UCSD-AML1 (cell line): ENCODE data around the gene MT1E.
"Not testable (repeated sequence)": the region's sequence is repeated elsewhere in the genome, so short reads cannot be mapped to it uniquely, and the experiment has no call there.

ENCODE experiments used
- DNase-seq: peaks from one replicate; lab custom pipeline; 2025; ENCODE audit not compliant: unreplicated experiment; lab: John Stamatoyannopoulos, UW

The MT1E gene

DNA sequence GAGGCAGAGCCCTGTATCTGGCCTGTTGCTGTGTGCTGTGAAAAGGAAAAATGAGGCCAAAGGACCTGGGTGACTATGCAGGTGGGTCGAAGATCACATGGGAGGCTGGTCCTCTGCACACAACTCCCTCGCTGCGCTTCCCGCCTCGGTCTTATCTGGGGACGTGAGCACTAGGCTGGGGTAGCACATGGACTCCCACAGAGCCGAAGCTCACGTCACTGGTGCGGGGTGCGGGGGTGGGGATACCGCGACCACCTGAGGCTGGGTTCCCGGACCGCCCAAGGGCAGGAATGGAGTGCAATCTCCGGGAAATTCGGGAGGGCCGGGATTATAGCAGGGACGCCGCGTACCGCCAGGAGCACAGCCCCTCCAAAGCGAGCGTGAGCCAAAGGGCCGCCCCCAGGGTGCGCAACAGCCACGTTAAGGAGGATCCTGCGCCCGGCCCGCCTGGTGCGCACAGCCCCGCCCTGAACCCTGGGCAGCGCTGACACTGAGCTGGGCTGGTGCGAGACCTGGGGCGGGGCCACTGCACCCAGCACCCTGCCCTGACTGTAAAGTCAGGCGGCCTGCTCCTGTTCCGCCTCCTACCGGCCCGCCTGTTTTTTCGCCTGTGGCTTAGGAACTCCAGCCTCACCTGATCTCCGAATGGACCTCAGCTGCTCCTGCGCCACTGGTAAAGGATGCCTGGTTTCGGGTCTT lies 17.6 kb downstream of the MT1E start:
- no peak for DNase-seq

- no peak for DNase-seq
Measured at GRCh38 chr16:56643833-56644232, 18.3 kb downstream of the MT1E start.

DNA sequence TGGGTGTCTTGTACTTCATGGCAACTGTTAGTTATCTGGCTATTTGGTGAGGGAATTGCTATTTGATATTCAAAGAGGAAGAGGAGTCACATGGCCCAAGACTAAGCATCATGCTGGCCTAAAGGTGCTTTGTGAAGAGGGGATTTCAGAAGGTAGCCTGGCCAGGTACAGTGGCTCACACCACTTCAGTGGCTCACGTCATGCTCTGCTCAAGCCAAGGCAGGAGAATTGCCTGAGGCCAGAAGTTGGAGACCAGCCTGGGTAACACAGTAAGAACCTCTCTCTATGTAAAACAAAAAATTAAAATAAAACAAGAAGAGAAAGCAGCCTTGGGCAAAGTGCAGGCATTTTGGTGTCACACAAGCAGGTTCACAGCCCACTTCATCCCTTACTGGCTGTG lies 19.7 kb downstream of the MT1E start:
- no peak for DNase-seq

GRCh38 chr16:56645838-56646237 lies 20.3 kb downstream of the MT1E start:
- DNase-seq, result no peak

GRCh38 chr16:56647641-56648431 lies 22.3 kb downstream of the MT1E start:
- DNase-seq, result no peak

- DNase-seq, result no peak
Measured at GRCh38 chr16:56649271-56649670, 23.7 kb downstream of the MT1E start.

- DNase-seq, result no peak
Measured at GRCh38 chr16:56649820-56650219, 24.2 kb downstream of the MT1E start.

- DNase-seq, result no peak
Measured at GRCh38 chr16:56651586-56651985, 26.0 kb downstream of the MT1E start, which contains the start of gene MT1B. Gene MT1B, plus strand, starts transcription at chr16:56651886. Its CDS starts 68 bp downstream, at chr16:56651954.

DNA sequence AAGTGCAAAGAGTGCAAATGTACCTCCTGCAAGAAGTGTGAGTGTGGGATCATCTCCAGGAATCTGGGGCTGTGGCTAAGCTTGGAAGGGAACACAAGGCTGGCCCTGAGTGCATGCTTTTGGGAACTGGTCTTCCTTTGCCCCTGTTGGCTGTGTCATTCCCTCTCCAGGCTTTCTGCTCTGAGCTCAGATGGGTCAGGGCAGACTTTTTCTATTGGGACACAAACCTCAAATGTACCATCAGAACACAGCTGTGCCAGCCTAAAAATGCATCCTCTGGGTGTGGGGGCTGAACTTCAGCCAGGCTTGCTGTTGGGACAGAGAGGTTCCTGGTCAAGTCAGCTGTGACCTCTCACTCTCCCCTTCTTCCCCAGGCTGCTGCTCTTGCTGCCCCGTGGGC lies 27.0 kb downstream of the MT1E start:
- no peak for DNase-seq

- DNase-seq, result no peak
Measured at GRCh38 chr16:56653218-56653617, 27.6 kb downstream of the MT1E start.

DNA sequence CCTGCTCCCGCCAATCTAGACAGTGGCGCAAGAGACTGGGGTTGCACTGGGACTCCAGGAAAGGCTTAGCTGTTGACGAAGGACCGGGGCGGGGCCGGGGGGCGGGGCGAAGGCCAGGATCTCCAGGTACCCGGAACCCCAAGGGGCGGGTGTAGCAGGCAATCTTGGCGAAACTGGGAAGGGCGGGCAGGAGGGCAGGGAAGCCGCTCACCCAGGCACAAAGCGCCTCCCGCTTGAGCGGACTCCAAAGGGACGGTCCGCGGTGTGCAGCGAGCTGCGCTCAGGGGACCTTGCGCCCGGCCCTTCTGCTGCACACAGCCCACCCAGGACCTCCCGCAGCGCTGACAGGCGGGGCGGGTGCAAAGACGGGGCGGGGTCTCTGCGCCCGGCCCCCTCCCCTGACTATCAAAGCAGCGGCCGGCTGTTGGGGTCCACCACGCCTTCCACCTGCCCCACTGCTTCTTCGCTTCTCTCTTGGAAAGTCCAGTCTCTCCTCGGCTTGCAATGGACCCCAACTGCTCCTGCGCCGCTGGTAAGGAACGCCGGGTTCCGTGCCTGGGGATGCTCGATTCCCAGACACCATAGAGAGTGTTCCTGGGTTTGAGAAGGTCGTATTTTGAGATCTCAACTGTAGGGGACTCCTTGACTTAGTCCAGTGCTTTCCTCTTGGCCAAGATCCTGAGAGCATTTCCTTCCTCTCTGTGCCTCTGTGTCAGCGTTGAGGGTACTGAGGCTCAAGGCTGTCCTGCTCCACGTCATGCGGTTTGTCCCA lies 32.2 kb downstream of the MT1E start, which contains the start of gene MT1F:
Gene MT1F (plus strand): TSS at position 405 of the 772 bp plus-strand sequence. CDS start 100 bp downstream, at position 505.
- DNase-seq, result peak; percentile 71

DNA sequence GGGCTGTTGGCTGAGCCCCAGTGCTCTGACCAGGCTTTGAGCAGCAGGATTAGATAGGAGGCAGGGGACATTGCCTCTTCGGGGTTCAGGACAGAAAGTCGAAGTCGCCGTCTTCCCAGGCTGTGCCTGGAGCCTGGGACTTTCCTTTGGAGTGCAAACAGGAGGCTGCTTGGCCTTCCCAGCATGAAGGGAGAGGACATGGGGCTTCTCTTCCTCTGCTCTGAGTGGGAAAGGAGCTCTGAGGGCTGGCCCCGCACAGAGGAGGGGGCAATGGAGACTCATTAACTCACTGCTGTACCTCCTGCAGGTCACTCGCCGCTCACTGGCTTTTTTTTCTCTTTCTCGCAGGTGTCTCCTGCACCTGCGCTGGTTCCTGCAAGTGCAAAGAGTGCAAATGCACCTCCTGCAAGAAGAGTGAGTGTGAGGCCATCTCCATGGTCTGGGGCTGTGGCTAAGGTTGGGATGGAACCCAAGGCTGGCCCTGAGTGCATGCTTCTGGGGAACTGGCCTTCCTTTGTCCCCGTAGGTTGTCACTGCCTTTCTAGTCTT lies 32.8 kb downstream of the MT1E start:
- no peak for DNase-seq

DNA sequence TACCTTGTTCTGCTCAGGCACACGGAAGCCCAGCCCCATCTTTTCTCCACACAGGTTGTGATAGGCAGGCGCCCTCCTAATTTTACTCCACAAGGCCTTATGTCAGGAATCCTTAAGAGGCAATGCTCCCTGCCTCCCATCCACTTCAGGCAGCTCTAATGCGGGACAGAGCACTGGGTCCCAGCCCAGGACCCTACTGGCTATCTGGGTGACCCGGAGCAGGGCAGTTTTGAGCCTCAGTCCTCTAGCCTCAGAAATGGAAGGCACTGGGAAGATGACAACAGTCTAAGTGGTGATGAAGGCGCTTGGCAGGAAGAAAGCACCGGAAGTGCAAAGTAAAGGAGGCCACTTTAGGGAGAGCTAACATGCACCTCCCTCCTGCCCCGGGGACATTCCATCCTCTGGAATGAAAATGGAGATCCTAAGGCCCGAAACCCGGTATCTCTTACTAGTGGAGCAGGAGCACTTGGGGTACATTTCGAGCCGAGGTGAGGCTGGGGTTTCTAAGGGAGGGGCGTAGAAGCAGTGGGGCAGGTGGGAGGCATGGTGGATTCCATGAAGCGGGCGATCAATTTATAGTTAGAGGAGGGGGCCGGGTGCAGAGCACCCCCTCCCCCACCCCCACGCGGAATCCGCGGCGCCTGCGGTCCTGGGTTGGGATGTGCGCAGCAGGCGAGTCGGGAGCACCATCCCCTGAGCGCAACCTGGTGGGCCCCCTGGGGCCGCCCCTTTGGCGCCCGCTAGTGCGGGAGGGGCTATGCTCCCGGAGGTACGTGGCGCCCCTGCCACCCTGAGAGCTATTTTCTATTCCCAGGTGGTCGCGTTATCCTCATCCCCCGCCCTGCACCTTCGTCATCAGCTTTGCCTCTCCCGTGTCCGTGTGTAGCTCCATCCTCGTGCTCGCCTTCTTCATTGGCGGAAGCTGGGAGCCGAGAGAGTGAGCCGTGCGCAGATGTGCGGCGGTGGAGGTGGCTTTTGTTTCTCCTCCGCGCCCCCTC lies 37.1 kb downstream of the MT1E start:
- DNase-seq, result no peak

- DNase-seq, result no peak
Measured at GRCh38 chr16:56664506-56664905, 38.9 kb downstream of the MT1E start.

- DNase-seq, result not testable (repeated sequence)
Measured at GRCh38 chr16:56665286-56666261, 40.0 kb downstream of the MT1E start.

DNA sequence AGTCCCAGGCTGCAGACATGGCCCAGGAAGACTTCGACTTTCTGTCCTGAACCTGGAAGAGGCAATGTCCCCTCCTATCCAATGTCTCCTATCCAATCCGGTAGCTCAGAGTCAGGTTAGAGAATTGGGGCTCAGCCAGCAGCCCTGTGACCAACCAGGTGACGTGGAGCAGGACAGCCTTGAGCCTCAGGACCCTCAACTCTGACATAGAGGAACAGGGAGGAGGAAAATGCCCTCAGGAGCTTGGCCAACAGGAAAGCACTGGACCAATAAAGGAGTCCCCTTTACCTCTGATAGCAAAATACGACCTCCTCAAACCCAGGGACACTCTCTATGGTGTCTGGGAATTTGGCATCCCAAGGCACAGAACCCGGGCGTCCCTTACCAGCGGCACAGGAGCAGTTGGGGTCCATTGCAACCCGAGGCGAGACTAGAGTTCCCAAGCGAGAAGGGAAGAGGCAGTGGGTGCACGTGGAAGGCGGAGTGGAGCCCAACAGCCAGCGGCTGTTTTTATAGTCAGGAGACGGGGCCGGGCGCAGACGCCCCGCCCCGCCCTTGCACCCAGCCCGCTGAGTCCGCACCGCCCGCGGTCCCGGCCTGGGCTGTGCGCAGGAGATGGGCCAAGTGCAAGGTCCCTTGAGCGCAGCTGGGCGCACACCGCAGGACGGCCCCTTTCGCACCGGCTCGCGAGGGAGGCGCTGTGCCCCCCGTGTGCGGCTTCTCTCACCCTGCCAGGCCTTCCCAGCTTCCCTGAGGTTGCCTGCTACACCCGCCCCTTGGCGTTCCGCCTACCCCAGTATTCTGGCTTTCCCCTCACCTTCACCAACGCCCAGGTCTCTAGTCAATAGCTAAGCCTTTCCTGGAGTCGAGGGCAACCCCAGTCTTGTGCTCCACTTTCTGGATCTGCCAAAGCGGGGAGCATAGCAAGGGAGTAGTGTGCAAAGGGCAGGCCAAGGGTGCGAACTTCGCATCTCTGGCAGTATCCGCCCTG lies 42.3 kb downstream of the MT1E start, which contains the start of gene MT1G:
Gene MT1G (minus strand): TSS at position 485 of the 991 bp plus-strand sequence. CDS start 72 bp downstream, at position 413.
- no peak for DNase-seq

DNA sequence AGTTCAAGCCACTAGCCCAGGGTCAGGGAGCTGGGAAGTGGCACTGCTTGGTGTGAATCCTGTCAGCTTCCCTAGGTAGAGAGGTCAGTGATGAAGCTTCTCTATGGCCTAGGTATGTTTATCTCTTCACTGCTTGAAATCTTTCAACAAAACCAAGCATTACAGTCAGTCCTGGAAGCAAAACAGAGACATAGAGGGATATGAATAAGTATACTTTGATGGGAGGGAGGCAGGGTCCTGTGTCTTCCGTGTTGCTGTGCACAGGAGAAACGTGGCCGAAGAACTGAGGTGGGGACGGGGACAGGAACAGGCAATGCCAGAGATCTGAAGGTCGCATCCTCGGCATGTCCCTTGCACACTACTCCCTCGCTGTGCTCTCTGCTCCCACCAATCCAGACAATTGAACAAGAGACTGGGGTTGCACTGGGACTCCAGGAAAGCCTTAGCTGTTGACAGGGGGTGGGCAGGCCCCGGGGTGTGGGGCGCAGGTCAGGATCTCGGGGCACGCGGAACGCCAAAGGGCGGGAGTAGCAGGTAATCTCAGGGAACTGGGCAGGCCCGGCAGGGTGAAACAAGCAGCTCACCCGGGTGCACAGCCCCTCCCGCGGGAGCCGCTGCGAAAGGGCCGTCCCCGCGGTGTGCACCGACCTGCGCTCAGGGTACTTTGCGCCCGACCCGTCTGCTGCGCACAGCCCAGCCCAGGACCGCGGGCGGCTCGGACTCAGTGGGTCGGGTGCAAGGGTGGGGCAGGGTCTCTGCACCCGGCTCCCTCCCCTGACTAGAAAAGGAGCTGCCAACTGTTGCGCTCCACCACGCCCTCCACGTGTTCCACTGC lies 43.6 kb downstream of the MT1E start, which contains the start of gene MT1H:
Gene MT1H (plus strand): TSS at position 810 of the 835 bp plus-strand sequence. CDS start 71 bp downstream, outside the sequence.
- DNase-seq, result no peak
